Measurements from ENCODE around the gene MPO.

GRCh38 chr17:58247511-58248363 lies 33.0 kb downstream of the MPO start:
- no peak for TF ChIP-seq CTCF (conservative IDR thresholded peaks at IDR 0.05)
- no peak for TF ChIP-seq ZFX (IDR thresholded peaks at IDR 0.05)

Measured in C4-2B (cell line).